HG03378 (cell line): Measurements from ENCODE around the gene SMIM10L2A.
"Not testable (repeated sequence)": the region's sequence is repeated elsewhere in the genome, so short reads cannot be mapped to it uniquely, and the experiment has no call there.

Experiments
- ATAC-seq: cut with Tn5 transposase; IDR thresholded peaks from one replicate; pipeline ENCODE4 v1.9.1; 2021; ENCODE audit warnings: mild to moderate bottlenecking, moderate library complexity; ENCODE audit not compliant: unreplicated experiment

Gene SMIM10L2A

DNA sequence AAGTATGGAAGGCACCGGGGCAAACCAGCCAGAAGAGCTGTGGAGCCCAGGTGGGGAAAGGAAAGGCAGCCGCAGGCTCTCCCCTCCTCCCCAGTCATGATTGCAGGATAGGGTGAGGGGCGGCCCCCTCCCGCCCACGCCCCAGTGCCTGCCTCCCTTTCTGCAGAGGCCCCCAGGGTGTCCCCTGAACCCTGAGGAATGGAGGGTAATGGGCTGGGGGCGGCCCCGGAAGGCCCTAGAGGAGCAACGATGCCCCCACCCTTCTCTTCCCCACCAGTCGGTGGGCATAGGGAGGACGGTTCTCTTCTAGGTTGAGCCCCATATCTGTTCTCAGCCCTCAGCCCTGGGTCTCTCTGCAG is 1.0 kb downstream of the SMIM10L2A start:
- ATAC-seq: not testable (repeated sequence)

DNA sequence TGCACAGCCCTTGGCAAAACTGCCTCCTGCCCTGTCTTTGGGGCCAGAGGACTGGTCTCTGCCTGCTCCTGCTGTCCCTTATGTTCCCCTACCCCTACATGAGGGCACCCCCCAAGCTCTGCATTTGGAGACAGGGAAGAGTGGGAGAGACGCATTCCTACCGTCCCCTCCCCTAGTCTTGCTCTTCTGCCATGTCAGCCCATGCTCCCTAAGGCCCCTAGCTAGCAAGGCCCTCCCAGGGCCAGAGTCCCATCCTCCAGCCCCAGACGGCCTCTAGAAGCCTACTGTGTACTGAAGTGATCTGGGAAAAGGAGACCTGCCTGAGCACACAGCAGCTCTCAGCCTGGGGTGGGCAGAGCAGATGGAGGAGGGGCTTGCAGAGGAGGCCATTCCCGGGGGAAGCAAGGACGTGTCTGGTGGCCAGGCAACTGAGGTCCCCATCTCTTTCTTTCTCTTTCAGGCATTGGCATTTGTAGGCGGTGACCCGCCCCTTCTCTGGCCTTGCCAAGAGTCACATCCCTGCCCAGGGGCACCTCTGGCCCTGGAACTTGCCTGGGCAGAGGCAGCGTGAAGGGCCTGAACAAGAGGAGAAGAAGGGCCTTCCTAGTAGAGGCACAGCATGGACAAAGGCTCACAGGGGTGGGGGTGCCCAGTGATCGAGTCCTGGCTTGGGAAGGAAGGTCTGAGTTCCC is 1.6 kb downstream of the SMIM10L2A start:
- not testable (repeated sequence) for ATAC-seq

DNA sequence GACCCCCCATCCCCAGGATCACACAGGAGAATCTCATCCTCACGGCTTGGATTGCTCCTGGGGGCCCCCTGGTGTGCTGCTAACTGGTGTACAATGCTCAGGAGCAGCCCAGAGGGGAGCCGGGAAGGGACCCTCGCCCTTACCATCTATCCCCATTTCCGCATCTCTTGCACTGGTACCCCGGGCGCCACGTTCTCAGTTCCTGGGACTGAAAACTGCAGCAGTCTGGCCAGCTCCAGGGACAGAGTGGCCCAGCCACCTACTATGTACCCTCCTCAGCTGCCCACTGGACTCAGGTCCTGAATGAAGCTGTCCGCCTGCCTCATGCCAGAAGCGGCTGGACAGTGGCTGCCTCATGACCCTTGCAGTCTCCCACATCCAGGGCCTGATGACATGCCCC is 2.7 kb downstream of the SMIM10L2A start:
- ATAC-seq: no peak

DNA sequence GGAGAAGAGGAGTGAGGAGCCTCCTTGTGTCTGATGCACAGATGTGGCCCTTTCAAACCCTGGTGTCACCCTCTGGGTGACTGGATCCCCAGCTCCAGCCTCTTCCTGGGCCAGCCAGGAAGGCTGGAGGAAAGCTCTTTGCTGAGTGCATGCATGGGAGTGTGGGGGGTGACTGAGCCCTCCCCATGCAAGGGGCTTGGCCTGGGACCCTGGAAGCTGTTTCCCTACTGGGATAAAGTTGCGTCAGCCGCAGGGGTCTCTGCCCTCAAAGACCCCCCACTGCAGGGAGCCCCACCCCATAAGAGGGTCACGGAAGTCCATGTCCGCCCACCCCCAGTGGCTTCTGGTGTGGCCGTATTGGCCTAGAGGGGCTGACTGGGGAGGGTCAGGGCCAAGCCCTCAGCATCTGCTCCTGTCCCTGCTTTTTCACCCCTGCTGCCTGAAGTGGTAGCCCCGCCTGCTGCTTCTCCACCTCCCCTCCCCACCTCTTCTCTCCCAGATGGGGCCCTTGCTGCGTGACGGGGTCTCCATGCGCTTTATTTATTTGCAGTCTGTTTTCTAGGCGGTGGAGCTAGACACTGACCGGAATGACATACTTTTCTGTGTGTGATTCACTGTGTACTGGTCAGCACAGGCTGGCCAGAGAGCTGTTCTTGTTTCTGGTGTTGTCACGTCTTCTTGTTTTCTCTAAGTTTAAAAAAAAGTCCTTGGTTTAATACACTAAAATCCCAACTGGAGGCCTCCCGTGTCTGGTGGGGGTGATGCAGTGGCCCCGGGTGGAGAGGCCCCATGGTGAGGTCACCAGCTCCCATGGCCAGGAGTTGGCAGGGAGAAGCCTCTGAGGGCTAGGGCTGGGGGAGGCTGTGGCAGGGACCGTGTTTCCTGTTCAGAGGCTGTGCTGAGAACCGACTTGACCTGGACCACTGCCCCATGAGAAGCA is 3.6 kb downstream of the SMIM10L2A start:
- ATAC-seq: no peak

DNA sequence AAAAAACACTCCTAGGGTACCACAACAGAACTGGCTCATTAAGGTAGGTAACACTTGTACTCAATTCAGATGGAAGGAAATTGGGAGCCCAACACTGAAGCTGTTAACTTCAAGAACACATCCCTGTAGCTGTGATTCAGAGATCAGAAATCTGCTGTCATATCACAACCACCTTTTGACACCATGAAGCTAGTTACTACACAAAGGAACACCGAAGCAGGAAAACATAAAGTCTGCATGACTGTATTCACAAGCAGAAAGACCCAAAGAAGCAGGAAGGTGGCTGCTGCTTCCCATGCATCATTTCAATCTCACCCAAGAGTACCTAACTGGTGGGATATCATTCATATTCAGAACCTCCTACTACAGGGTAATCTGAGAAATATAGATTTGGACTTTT is 7.7 kb downstream of the SMIM10L2A start:
- ATAC-seq: no peak

DNA sequence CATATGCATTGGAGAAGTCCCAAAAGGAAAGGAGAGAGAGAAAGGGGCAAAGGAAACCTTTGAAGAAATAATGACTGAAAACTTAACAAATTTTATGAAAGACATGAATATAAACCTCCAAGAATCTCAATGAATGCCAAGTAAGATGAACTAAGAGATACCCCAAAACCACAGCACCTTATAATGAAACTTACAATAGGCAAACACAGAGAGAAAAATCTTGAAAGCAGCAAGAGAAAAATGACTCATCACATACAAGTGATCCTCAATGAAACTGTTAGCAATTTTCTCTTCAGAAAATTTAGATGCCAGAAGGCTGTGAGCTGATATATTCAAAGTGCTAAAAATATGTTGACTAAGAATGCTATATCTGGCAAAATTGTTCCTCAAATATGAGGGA is 10.1 kb downstream of the SMIM10L2A start:
- ATAC-seq: no peak

DNA sequence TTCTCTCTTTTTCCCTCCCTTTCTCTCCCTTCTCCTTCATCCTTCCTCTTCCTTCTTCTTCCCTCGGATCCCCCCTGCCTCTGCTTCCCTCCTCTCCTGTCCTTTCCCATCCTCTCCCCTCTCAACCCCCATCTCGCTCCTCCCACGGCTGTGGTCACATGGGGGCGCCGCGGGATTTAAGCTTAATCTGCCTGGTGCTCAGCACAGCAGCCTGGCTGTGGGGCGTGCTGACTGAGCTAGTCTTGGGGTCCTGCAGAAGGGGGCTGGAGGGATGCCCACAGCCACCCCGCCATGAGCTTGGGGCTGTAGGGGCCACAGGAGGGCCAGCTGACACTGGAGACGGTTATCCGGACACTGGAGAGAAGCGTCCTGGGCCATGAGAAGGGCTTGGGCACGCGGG is 10.7 kb downstream of the SMIM10L2A start:
- ATAC-seq: no peak

DNA sequence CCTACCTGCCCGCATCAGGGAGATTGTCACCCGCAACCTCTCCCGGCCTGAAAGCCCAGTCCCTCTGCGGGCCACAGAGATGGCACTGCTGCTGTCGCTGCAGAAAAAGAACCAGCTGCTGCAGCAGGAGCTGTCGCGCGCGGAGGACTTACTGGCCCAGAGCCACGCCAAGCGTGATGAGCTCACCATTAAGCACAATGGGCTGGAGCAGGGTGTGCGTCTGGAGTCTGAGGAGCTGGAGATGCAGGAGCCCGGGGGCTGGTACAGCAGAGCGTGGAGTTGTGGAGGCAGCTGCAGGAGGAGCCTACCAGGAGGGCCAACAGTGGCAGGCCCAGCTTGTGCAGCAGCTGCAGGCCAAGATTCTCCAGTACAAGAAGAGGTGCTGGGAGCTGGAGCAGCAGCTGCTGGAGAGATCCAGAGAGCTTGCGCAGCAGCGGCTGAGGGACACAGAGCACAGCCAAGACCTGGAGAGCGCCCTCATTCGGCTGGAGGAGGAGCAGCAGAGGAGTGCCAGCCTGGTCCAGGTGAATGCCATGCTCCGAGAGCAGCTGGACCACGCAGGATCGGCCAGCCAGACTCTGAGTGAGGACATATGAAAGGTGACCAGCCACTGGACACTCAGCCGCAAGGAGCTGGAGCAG is 11.3 kb downstream of the SMIM10L2A start:
- no peak for ATAC-seq

DNA sequence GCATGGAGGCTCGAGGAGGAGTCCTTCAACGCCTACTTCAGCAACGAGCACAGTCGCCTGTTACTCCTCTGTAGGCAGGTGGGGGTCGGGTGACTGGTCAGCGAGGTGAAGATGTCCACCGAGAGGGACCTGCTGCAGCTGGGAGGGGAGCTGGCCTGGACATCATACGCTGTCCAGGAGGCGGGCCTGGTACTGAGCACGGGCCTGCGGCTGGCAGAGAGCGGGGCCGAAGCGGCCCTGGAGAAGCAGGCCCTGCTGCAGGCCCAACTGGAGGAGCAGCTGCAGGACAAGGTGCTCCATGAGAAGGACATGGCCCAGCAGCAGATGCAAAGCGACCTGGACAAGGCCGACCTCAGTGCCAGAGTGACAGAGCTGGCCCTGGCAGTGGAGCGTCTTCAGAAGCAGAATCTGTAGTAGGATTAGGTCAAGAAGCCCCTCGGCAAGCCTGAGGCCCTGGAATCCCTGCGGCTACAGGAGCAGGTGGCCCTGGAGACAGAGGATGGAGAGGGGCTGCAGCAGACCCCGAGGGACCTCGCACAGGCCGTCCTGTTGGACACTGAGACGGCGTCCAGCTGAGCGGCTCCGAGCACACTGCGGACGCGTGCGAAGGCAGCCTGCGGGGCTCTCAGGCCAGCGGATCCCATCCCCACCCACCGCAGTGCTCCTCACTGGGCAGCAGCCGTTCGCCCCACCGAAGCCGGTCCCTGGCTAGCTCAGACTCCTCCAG is 11.9 kb downstream of the SMIM10L2A start:
- ATAC-seq: no peak

DNA sequence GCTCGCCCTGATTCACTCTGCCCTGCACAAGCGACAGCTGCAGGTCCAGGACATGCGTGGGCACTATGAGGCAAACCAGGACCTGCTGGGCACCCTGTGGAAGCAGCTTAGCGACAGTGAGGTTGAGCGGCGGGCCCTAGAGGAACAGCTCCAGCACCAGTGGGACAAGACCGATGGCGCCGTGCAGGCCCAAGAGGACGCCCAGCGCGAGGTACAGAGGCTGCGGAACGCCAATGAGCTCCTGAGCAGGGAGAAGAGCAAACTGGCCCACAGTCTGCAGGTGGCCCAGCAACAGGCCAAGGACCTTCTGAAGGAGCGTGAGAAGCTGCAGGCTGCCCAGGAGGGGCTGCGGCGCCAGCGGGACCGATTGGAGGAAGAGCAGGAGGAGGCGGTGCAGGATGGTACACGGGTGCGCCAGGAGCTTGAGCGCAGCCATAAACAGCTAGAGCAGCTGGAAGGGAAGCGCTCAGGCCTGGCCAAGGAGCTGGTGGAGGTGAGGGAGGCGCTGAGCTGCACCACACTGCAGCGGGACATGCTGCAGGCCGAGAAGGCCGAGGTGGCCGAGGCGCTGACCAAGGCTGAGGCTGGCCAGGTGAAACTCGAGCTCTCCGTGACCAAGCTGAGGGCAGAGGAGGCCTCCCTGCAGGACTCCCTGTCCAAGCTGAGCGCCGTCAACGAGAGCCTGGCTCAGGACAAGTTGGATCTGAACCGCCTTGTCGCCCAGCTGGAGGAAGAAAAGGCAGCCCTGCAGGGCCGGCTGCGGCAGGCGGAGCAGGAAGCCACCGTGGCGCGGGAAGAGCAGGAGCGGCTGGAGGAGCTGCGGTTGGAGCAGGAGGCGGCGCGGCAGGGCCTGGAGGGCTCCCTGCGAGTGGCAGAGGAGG is 12.8 kb downstream of the SMIM10L2A start:
- no peak for ATAC-seq

DNA sequence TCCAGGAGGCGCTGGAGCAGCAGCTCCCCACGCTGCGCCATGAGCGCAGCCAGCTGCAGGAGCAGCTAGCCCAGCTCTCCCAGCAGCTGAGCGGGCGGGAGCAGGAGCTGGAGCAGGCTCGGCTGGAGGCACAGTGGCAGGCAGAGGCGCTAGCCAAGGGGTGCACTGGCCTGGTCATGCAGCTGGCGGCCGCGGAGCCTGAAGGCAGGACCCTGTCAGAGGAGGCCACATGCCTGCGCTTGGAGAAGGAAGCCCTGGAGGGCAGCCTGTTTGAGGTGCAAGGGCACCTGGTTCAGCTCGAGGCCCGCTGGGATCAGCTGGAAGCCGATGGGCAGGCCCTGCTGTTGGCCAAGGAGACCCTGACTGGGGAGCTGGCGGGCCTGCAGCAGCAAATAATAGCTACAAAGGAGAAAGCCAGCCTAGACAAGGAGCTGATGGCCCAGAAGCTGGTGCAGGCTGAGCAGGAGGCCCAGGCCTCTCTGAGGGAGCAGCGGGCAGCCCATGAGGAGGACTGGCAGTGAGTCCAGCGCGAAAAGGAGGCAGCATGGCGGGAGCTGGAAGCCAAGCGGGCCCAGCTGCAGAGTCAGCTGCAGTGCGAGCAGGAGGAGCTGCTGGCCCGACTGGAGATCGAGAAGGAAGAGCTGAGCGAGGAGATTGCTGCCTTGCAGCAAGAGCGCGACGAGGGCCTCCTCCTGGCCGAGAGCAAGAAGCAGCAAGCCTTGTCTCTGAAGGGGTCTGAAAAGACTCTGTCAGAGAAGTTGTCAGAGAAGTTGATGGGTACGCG is 13.6 kb downstream of the SMIM10L2A start:
- no peak for ATAC-seq

DNA sequence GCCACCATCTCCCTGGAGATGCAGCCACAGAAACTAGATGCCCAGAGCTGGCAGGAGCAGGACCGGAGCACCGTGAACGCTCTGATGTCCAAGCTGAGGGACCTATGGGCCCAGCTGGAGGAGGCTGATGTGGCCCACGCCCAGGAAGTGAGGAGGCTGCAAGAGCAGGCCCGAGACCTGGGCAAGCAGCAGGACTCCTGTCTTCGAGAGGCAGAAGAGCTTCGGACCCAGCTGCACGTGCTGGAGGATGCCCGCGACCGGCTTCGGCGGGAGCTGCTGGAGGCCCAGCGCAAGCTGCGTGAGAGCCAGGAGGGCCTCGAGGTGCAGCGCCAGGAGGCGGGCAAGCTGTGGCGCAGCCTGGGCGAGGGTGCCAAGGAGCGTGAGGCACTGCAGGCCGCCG is 14.2 kb downstream of the SMIM10L2A start:
- ATAC-seq: no peak

DNA sequence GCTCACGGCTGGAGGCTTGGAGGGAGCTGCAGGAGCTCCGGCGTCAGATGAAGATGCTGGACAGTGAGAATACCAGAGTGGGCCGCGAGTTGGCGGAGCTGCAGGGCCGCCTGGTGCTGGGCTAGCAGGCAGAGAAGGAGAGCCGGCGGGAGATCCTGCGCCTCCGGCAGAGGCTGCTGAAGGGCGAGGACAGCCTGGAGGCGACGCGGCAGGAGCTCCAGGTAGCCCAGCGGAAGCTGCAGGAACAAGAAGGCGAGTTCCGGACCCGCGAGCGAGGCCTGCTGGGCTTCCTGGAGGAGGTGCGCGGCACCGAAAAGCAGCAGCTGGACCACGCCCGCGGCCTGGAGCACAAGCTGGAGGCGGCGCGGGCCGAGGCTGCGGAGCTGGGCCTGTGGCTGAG is 14.7 kb downstream of the SMIM10L2A start:
- no peak for ATAC-seq

DNA sequence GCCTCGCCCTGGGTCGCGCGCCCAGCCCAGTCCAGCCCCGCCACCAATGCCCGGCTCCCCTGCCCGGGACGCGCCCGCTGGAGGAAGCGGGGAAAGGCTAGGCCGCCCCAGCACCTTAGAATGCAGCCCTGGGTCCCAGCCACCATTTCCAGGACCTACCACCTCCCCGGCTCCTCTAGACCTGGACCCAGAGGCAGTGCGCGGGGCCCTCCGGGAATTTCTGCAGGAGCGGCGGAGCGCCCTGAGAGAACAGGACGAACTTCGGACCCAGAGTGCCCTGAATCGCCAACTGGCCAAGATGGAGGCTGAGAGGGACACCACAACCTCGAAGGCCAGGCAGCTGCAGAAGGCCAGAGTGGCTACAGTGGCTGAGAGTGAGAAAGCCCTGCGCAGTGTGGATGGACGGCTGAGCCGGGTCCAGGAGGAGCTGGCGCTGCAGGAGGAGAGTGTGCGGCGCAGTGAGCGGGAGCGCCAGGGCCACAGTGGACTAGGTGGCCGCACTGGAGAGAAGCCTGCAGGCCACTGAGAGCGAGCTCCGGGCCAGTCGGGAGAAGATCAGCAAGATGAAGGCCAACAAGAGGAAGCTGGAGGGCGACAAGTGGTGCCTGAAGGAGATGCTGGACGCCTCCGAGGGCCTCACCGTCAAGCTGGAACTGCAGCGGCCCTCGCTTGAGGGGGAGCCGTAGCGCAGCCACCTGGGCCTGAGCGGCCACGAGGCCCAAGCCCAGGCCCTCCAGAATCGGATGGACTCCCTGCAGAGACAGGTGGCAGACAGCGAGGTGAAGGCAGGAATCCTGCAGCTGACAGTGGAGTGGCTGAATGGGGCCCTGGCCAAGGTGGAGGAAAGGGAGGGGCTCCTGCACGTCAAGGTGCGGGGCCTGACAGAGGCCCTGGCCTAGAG is 15.5 kb downstream of the SMIM10L2A start:
- ATAC-seq: no peak

DNA sequence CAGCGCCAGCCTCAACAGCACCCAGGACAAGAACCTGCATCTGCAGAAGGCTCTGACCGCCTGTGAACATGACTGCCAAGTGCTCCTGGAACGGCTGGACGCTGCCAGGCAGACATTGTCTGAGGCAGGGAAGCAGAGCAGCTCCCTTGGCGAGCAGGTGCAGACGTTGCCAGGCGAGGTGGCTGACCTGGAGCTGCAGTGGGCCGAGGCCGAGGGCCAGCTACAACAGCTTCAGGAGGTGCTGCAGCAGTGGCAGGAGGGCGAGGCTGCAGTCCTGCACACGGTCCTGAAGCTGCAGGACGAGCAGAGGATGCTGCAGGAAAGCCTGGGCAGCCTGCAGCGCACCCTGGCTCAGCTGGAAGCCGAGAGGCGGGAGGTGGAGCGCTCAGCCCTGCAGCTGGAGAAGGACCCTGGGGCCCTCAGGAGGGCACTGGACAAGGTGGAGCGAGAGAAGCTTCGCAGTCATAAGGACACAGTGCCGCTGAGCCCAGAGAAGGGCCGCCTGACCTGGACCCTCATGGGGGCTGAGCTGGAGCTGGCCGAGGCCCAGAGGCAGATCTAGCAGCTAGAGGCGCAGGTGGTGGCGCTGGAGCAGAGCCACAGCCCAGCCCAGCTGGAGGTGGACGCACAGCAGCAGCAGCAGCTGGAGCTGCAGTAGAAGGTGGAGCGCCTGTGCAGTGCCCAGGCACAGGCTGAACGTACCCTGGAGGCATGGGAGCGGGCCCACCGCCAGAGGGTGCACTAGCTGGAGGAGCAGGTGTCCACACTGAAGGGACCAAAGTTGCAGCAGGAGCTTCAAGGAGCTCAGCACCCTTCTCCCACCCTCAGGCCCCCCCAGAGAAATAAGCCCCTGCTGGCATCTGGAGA is 16.4 kb downstream of the SMIM10L2A start:
- ATAC-seq: no peak

DNA sequence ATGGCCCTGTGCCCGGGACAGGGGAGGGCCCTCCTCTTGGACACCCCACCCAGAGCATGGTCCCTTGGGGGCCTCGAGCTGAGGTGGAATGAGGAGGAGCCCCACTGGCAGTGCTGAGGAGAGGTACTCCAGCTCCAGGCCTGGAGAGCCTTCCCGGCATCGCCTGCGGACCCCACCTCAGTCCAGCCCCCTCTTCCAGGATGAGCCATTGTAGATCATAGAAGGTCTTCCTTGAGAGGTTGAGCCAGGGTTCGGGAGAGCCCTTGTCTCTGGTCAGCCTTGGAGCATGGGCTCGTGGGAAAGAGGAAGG is 16.9 kb downstream of the SMIM10L2A start:
- no peak for ATAC-seq
